Activated CD4-positive, alpha-beta T cell treated with anti-CD3 and anti-CD28 coated beads, Interleukin-2, Interleukin-4, amounts not matched to agents 100 ng/mL and 50 ng/mL, durations not matched to agents 16 hours and 8 hours (primary cell): ENCODE results near the gene RCSD1.

Experiments used
- DNase-seq: peaks from one replicate; pipeline ENCODE4 v3.0.0-alpha.2; 2020; ENCODE audit warnings: low spot score

Gene RCSD1

DNA sequence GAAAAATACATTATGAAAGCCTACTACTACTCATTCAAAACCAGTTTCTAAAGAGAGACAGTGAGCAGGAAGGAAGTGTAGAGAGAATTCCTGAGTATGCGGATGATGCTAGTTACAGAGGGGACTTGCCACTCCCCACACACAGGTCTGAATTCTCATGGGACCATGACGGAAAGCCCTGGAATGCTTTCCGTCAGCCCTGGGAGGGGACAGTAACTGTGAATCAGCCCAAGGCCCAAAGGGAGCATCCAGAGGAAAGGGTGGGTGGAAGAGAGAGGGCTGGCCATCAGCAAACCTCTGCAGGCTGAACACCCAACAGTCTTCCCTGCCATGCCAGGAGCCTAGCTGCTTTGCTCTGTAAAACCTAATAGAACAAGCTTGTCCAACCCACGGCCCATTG lies 36.4 kb downstream of the RCSD1 start:
- DNase-seq, result no peak

DNA sequence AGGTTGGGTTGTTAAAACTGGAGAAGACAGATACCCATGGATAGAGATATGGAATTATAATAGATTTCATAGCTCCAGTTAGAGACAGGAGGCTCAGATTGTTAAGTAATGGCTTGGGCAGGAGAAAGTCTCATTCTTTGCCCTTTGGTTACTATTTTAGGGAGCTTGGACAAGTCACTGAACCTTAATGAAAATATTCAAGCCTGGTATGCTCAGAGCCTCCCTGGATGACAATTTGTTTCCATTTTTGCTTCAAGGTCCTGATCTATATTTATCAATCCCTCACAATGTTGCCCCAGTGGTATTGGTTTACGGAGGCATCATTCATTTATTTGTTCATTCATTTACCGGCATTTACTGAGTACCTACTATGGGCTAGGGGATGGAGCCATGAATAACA lies 37.5 kb downstream of the RCSD1 start:
- no peak for DNase-seq

DNA sequence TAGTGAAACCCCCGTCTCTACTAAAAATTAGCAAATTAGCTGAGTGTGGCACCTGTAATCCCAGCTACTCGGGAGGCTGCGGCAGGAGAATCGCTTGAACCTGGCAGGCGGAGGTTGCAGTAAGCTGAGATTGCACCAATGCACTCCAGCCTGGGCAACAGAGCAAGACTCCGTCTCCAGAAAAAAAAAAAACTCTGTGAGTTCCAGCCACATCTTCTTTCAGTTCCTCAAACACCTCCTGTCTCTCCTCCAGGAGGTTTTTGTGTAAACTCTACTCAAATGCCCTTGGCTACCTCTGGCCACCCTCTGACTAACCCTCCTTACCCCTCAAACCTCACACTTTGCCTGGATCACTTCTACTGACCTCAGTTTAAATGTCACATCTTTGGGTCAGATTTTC lies 38.1 kb downstream of the RCSD1 start:
- no peak for DNase-seq

DNA sequence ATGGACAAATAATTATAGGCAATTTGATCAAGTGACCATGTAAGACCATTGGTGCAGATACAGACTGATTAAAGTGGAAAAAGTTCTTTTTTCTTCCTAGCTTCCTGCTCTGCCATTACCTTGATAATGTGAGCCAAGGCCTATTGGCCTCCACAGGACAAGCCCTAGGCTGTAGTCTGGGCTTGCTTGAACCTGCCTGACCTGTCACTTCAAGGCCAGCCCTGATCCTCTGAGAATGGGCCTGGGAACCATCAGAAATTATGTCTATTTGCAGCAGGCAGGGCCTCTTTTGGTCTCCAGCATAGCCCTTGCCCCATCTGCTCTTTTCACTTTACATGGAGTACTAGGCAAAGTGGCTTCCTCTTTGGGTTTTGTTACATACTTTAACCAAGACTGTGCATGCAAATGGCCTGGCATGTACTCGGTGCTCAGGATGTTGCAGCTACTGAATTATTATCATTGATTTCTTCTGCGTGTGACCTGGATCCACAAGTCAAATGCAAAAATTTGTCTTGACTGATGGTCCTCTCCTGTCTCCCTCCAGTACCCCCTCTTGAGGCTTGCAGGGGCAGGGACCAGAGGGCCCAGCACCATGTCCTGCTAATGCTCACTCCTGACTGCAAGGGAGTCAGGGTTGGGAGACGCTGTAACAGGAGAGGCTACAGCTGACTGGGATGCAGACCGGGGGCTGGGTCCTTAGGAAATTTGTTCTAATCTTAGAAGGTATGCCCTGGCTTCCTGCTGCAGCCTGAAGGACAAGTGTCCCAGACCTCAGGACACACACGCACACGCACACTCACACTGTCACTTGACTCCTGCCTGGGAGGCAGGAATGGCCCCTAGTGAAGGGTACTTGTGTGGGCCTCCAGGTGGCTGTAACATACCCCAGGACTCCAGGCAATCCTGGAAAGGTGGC lies 39.4 kb downstream of the RCSD1 start:
- no peak for DNase-seq

DNA sequence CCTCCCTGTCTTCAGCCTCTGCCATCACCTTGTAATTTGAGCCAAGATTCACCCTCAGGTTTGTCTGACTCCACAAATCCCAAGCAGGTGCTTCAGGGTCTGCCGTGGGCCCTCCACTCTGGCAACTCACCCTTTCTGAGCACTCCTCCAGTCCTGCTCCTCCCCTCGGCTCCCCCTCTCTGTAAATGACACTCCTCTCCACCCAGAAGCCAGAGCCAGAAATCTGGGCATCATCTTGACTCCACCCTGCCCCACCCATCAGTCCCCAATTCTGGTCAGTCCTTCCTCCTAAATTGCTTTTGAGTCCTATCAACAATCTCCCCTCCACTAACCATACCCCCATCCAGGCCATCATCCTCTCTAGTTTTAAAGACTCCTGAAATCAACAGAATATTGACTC lies 40.5 kb downstream of the RCSD1 start:
- DNase-seq, result no peak

DNA sequence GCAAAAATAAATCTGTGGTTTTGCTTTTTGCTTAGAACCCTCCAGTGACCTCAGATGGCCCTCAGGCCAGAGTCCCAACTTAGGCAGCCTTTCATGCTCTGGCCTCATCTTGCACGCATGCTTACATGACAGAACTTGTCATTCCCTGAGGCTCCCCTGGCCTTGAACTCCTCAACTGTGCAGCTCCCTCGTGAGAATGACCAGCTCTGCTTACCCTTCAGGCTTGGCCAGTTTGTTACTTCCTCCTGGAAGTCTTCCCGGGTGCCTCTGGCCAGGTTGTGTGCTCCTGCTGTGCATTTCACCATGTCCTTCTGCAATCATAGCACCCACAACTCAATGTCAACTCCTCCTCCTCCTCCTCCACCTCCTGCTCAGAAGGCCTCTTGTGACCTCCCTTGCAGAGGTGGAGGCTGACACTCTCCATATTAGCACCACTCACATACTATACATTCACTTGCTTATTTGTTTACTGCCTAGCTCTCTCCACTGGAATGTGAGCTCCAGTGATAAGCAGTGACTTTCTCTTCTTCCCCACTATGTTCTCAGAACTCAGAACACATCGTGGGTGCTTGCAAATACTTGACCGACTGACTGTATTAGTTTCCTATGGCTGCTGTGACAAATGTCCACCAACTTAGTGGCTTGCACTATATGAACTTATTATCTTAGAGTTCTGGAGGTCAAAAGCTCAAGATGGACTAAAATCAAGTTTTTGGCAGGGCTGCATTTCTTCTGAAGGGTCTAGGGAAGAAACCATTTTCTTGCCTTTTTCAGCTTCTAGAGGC lies 41.9 kb downstream of the RCSD1 start:
- no peak for DNase-seq

DNA sequence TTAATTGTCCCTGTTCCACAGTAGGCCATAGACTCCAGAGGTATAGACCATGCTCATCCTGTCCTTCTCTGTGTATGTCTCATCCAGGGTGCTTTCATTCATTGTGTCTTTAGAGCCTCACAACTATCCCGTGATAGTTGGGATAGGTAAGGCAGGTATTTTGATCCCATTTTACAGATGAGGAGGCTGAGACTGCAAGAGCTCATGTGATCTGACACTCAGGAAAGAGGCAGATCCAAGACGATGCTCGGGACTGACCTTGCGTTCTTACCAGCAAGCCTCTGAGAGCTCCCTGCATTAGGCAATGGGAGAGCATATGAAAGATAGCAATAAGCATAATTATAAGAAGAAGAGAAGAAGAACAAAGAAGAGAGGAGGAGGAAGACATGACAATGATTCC lies 42.8 kb downstream of the RCSD1 start:
- DNase-seq, result no peak

DNA sequence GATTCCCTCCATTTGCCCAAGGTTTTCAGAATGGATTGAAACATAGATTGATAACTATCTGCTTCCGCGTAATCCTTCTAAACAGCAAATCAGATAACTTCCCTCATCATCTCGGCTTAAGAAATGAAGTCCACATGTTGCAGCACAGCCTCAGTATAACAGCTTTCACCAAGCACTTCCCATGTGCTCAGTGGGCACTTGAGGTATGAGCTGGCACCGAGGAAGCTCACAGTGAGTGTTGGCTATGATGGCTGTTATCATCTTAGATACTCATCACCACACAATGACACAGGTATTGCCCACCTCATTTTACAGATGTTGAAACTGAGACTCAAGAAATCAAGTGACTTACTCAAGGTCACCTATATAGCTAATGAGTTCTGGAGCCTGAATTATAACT lies 43.2 kb downstream of the RCSD1 start:
- DNase-seq, result no peak

DNA sequence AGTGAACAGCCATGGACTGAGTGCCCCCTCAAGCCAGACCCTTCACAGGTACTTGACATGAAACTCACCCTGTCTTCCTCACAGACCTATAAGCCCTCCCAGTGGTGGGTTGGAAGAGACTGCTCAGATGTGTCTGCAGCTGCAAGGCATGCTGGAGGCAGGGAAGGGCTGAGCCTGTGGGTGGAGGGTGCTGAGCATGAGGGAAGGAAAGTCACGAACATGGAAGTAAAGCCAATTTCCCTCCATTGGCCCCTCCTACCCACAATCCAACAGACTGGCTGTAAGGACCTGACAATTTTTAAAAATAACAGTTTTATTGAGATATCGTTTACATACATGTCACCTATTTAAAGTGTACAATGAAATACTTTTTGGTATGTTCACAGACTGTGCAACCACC lies 44.1 kb downstream of the RCSD1 start:
- DNase-seq, result no peak

DNA sequence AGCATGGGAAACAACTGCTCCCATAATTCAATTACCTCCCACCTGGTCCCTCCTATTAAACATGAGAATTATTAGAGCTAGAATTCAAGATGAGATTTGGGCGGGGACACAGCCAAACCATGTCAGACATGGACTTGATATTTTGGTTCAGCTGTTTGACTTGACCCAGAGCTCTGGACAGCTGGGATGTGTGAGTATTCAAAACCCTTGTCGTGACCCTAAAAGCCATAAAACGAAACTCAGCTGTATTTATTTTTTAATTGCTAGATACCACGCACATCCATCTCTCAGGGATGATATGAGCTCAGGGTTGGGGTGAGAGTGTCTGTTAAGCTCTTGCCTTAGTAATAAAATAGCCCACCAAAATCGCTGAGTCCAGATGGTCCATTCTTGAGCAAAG lies 45.4 kb downstream of the RCSD1 start:
- DNase-seq, result no peak

DNA sequence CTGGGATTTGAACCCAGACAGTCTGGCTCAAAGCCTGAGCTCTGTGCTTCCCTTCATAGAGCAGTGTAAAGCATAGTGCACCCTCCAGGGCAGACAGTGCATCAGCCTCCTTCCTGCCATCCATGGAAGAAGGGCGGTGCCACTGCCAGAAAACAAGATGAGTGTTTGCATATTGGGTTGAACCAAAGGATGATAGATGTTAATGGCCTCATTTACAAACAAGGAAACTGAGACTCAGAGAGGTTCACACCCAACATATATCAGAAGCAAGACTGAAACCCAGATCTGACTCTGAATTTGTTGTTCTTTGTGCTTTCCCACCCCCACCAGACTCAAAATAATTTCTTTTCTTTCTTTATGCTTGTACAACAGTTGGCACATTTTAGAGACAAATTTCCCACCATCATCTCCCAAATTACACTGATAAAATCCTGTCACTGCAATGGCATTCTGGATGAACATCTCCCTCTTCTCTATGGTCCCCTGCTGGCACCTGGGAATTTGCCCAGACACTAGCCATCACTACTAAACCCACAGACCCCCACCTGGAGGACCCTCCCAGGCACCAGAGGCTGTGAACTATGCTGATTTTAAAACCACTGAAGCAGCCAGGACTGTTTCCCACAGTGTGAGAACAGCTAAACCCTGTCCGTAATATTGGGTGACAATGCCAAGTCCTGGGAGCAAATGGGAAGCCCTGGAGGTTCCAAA lies 46.3 kb downstream of the RCSD1 start:
- no peak for DNase-seq

DNA sequence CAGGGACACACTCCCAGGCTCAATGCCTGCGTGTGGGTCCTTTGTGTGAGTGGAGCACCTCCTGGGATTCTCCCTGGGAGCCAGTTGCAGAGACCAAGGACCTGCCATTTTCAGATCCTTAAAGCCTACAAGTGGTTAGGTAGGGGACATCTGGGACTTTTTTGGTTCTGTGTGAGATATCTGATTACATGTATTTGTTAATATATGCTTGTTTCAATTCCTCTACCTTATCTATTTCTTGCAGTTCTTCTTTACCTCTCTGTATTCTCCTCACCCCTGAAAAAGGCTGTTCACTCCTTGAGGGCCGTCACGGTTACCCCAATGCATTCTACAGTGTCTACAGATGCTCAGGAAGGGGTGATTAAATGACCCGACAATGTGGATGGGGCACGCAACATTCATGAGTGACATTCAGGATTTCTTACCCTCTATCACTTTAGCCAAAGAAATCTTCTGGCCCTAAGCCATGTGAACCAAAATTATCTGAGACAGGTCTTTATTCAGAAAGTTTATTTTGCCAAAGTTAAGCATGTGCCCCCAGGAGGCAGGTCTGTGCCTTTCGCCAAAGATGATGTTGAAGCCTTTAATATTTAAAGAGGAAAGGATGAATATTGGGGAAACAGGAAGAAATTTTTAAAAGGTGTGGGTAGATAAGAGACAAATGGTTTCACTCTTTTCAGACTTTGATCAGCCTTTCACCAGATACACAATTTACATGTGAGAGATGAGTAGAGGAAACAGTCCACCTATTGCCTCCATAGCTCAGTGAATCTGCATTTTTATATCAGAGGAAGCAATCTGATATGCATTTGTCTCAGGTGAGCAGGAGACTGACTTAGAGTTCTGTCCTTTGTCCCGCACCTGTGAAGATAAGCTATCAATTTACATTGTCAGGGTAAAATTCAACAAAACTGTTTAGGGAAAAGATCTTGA lies 47.1 kb downstream of the RCSD1 start:
- no peak for DNase-seq

DNA sequence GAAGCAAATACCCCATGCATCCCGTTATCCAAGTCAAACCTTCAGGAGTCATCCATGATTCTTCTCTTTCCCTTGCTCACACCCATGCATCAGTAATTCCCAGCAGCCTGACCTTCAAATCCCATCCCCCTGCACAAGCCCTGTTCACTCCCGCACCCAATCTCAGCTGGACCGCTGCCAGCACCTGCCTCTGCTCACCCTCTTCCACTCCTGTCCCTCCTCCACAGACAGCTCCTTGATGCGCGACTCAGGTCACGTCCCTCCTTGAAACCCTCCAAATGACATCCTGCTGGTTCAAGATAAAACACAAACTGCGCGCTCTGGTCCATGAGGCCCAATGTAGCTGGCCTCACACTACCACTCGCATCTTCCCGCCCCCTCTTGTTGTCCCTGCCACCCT lies 48.4 kb downstream of the RCSD1 start:
- DNase-seq, result no peak

DNA sequence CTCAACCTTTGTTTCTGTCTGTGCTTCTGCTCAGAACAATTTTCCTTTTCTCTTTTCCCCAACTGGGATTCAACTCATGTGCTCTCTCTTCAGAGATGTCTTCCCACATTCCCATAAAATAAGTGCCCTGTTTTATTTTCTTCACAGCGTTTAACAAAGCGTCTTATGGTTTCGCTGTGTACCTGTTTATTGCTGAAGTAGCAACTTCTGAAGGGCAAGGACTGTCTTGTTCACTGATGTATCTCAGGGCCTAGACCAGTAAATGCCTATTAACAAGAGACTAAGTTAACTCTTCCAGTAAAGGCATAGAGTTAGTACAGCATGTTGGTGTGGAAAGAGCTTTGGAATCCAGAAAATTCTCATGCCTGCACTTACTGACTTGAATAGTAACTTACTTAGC lies 48.8 kb downstream of the RCSD1 start:
- no peak for DNase-seq

DNA sequence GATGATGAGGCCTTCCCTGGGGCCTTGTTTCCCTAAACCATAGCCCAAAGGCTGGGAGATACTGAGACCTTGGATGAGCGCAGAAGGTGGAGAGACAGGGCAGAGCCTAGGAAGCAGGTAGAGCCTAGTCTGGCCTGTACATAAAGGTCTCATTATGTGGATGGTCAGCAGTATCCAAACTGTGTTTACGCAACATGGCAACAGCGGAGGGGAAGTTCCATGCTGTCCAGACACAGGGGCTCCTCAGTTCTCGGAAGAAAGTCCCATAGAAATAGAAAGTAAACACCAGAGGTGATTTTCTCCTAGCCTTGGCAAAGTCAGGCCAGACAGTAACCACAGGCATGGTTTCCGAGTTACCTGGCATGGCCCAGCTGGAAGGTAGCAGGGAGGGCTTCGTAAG lies 49.7 kb downstream of the RCSD1 start:
- no peak for DNase-seq

DNA sequence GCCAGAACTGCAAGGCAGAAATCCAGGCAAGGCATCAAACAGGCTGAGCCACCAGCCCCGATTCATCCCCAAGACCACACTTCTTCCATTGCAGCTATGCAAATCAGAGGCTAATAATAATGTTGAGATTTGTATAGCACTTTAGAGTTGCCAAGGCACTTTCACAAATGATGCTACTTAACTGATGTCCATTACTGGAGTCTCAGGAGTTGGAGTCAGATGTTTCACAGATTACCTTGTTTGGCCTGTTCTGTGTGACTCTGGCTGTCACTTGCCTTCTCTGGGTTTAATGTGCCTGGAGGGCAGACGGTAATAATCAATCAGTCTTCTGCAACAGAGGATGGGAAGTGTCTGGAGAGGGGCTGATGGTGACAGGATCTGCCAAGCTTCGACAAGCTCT lies 51.0 kb downstream of the RCSD1 start:
- DNase-seq, result no peak

DNA sequence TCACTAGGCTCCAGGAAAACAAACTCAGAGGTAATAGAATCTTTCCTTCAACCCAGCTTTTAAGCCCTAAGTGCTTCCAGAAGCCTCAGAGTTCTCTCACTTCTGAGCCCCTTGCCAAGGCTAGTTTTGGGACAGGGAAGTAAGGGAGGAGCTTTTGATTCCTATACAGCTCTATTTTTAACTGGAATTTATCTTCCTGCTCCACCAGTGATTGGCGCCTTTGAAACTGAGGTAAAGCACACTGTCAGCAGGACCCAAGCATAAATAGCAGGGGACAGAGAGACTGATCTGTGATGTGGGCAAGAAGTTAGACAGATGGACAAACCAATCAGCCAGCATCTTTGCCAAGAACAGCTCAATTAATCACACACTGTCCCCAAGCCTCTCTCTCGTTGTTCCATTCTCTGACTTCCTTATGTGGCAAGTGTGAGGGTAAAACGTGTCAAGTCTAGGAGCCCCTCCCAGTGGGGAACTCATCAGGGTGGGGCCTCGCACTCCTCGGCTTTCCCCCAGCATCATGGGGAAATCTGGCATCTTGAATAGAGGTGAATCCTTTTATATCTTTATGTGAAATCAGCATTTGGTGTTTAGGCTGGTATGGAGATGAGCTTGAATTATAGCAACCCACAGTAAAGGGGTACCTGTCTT lies 51.5 kb downstream of the RCSD1 start:
- DNase-seq, result no peak

DNA sequence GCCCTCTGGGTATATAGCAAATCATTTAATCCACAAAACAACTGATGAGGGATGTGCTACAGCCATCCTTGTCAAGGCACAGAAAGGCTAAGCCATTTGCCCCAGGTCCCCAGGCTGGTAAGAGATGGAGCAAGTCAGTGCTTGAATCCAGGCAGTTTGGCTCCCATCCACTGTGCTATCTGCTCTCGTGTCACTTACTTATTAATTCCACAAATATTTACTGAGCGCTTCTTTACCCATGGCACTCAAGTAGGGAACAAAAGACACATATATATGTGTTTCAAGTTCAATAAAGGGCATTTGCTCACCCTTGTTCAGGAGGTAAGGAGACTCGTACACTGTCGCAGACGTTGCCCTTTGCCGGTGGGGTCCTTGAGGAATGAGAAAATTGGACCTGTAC lies 53.2 kb downstream of the RCSD1 start:
- no peak for DNase-seq

DNA sequence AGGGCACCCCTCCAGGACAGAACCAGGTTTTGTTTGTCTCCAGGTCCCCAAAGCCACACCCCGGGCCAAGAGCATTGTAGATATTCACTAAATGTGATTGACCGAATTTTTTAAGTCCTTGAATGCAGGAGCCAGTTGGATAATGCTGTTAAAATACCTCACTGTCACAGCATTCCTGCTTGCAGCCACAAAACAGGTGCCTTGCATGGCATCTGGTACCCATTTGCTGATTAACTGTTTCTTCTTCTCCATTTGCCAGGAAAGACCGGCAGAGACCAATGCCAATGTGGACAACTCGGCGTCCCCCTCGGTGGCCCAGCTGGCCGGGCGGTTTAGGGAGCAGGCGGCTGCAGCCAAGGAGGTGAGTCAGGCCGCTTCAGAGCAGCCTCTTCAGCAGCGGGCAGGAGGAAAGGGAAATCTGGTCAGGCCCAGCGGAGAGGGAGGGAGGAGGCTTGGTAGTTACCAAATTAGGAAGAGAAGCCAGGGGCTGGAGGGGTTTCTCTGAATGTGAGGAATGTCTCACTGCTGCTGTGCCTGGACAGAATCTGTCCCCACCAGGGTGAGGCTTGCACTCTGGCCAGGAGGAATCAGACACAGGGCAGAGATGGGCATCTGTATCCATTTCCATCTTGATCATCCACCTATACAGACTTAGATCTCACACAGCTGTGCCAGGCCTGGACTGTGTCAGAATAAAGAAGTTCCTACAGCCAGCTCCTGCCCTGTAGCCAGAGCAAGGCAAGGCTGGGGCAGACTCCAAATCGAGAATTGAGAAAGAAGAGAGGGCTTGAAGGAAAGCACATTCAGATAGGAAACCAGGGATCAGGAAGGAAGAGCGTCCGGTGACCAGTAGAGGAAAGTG lies 53.8 kb downstream of the RCSD1 start:
- DNase-seq, result no peak

DNA sequence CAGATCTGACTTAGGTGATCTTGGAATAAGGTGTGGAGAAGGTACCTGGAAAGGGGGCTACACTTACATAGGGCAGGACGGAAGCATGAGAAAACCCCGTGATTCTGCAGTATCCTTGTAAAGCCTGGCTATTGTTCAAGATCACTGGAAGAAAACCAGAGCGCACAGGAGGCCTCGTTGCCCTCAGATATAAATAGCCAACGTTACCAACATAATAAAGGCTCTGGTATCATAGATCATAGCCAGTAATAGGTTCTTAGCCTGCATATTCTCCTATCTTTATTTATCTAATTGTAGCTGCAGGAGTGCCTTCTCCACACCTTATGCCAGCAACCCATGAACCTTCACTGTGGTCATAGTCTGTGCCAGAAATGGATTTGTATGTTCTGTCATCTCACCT lies 55.8 kb downstream of the RCSD1 start:
- DNase-seq, result no peak
